CD1c-positive myeloid dendritic cell (primary cell): Measurements from ENCODE around the gene CRACR2A.

ENCODE experiments used
- DNase-seq: peaks from one replicate; pipeline ENCODE4 v3.0.0-alpha.2; 2016; ENCODE audit errors: extremely low spot score

CRACR2A gene, protein sequence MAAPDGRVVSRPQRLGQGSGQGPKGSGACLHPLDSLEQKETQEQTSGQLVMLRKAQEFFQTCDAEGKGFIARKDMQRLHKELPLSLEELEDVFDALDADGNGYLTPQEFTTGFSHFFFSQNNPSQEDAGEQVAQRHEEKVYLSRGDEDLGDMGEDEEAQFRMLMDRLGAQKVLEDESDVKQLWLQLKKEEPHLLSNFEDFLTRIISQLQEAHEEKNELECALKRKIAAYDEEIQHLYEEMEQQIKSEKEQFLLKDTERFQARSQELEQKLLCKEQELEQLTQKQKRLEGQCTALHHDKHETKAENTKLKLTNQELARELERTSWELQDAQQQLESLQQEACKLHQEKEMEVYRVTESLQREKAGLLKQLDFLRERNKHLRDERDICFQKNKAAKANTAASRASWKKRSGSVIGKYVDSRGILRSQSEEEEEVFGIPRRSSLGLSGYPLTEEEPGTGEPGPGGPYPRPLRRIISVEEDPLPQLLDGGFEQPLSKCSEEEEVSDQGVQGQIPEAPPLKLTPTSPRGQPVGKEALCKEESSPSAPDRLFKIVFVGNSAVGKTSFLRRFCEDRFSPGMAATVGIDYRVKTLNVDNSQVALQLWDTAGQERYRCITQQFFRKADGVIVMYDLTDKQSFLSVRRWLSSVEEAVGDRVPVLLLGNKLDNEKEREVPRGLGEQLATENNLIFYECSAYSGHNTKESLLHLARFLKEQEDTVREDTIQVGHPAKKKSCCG

DNA sequence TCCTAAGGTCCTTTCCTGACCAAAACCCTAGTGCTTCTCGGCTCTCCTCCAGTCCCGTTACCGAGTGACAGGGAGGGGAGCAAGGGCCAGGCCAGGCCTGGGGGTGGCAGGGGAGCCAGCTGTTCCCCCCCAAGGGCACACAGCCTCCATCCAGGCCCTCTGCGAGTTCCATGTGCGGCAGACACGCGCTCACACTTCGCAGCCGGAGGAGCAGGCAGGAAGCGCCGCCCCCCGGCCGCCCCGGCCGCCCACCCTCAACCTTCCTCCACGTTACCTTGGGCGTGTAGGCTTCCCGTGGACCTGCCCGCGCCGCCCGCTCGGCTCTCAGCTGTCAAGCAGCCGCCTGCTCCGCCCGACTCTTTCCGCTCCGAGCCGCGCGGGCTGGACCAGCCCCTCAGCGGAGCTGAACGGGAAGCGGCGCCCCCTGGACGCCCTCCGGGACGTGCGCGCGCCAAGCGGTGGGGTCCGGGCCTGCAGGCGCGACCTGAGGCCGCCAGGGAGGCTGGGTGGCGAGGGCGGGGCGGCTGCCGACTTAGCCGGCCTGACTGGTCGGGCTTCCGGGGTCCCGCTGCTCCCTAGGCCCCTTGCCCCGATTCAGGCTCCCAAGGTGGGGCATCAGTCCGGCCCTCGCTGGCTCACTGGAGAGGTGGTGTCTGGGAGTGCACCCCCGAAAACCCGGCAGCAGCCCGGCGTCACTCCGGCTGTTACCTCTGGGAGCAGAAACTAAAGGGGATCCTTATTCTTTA lies at the start of gene CRACR2A:
Gene CRACR2A (minus strand): TSS at position 369 of the 746 bp plus-strand sequence. CDS start 56,110 bp downstream, outside the sequence.
- DNase-seq, result peak; percentile 81

DNA sequence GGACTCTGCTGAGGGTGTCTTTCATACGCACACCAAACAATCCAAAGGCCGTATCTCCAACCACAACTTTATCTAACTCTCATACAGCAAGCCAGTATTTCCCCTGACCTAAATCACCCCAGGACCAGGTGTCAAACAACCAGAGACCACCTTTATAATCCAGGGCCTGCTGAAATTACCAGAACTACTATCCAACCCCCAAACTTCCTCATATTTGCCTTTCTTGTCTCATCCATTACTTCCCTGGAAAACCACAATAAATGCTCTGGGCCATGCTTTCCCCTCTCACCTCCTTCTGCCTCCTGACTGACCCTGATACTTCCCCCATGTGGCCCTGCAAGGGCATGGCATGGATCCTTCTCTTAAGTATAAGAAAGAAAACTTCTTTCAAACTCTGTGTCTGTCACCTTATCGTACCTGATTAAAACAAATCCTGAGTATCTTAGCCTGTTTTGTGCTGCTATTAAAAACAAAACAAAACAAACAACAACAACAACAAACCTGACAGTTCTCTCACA lies 44.7 kb upstream of the CRACR2A start:
- DNase-seq, result peak; percentile 13

DNA sequence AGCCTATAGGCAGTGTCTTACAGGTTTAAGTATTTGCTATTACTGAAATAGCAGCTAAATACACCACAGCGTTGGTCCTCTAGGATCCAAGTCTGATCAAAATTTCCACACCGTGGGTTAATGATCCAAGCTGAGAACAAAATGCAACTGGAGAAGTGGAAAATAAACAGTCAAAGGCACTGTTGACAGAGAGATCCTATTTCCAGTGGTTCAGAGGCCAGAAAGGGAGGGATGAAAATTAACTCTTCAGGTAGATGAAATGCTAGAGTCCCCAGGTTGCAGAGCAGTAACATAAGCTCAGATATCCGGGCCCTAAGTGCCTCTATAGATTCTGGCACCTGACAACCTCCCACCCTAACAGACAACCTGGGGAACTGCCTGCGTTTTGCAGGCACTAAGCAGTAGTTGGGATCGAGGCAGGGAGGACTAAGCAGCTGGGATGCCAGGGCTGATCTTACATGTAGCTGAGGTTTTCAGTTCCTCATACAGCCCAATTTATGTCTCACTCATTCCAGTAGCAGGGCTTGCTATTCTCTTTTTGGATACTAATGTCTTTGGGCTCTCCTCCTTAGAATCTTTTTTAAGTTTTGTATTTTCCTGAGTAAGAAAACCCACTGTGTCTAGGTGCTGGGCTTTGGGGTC lies 42.7 kb upstream of the CRACR2A start:
- DNase-seq, result no peak

DNA sequence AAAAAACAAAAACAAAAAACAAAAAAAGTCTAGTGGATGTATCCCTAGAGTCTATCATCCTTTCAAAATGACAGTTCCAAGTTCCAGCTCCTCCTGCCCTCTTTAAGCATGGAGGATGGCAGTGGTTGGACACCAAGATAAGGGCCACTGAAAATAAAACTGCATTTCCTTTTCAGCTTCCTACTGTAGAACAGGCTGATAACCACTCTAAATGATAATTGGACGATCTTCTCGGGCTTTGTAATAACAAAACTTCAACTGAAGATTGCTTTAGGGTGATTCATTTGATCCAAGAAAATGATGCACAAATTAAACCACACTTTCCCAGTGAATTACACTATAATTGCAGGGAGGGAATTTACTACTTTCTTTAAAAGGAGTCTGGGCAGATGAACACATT lies 42.2 kb upstream of the CRACR2A start:
- no peak for DNase-seq

DNA sequence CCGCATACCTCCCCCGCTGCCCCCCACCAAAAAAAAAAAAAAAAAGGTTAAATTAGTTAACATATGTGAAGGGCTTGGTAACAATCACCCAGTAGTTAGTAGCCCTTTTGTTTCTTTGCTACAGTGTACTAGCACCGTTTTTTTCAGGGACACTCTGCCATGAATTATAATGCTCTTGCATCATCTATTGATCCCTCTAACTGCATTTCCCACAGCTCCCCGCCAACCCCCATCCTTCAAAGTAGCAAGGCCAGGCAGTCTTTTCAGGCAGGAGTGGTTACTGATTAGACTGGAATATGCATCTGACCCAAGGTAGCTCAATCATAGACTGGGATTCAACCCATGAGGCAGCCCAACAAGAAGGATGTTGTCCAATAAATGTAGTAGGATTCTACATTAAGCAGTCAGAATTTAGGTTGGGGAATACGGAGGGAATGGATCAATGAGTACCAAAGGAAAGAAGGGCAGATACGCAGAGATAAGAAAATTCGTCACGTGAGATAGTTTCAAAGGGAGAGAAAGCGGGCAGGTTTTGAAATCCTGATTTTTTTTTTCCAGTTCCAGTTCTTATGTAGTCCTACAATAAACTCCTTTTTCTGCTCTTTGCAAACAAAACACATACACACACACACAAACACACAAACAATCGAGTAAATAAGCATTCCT lies 39.8 kb upstream of the CRACR2A start:
- no peak for DNase-seq

DNA sequence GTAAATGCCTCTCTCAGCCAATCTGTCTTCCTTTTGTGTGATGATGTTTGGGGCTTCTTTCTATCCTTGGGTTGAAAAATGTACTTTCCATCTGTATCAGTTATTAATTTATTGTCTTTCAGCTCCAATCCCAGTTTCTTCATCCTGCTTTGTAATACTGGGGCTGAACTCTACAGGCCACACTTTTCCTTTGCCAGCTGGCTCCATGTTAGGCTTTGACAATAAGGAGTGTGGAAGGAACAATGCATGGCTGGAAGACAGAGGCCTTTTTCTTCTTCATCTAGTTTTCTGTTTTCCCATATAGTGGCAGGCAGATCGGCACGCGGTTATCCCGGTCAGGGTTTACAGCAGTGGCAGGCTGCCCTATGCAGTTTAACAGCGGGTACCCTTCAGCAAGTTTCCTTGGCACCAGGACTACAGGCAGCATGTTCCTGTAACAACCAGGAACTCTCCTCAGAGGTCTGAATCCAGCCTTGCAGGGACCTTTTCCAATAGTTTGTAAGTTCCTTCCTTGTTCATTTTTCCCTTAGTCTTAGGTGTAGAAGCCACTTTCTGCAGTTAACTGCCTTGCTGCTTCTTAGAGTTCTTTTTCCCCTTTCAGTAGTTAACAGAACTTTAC lies 38.5 kb upstream of the CRACR2A start:
- no peak for DNase-seq

DNA sequence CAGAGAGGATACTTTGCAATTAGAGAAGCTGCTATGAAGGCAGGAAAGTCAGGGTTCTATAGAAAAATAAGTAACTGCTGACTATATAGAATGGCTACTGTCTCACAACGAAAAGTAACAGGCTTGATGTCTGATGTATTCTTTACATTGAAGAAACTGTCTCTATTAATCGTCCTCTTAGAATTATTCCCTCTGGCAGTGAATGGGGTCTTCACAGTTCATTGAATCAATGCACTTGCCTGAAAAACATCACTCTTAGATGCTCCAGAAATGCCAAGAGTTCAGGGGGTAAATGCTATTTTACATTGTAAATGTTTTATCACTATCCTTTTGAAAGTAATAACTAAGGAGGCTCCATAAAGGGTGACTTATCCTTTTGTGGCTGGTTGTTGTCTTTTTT lies 37.7 kb upstream of the CRACR2A start:
- DNase-seq, result no peak

DNA sequence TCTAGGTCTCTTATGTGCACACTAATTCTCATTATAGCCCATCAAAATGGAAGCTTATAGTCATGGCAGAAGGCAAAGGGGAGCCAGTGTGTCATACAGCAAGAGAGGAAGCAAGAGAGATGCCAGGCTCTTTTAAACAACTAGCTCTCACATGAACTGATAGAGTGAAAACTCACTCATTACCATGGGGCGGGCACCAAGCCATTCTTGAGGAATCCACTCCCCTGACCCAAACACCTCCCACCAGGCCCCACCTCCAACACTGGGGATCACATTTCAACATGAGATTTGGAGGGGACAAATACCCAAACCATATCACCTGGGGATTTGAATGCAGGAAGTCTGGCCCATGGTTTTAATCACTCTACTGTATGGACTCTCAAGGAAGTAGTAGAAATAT lies 36.9 kb upstream of the CRACR2A start:
- DNase-seq, result no peak

DNA sequence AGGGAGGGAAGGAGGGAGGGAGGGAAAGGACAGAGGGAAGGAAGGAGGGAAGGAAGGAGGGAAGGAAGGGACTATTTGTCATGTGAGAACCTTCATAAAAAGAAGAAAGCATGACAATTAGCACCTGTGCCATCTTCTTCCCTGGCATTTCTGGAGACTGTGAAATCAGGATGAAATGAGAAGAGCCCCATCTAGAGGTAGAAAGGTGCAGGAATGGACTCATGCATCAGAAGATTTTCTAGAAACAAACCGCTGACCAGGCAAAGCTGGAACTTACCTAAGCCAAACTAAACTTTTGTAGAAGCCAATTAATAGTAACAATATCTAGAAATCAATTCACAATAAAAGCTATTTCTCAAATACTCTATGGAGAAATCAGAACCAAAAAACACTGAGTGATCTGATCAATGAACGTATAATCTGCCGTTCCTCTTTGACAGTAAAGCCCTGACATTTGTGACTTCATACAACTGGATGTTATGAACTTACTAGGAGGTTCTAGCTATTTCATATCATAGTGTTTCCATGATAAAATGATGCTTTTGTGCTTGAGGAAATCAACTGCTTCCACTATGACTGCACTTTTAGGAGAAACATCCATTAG lies 24.4 kb upstream of the CRACR2A start:
- DNase-seq, result peak; percentile 61

DNA sequence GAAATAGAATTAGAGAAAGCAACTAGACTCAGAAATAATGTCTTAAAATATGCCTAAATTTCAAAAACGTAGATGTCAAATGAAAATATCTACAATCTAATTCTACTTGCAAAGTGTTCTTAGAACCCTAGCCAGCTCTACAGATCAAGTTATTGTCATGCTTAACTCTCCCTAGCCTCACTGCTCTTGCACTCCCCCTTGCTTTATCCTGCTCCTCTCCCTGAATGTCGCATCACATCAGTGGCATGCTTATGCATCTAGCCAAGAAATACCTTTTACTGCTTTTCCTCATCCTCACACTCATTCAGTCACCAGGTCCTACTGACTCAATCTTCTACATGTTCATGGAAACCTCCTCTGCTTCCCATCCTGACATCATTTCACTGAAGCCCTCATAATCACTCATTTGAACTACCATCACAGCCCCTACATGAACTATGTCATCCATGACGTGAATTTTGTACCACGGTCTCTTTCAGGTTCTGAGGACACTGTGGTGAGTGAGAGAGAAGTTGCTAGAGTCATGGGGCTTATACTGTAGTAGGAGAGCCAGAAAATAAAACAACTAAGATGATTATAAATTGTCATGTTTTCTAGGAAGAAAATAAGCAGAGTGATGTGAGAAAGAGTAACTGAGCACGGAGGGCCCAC lies 22.6 kb upstream of the CRACR2A start:
- DNase-seq, result no peak

DNA sequence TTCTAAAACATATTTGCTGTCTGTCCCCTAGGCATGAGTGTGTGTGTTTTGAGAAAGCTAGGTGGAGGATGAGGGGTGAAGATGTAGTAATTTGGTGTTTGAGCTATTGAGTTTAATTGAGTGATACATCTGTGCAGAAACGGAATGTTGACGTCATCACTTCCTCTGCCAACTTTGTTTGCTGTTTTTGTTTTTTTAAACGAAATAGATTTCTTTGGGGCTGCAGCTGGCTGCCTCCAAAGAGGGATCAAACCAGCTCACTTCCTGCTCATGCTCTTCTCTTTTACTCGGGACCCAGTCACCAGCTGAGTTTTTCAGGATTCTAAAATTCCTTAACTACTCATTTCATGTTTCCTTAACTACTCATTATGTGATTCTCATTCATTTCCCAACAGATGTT lies 19.5 kb upstream of the CRACR2A start:
- no peak for DNase-seq

DNA sequence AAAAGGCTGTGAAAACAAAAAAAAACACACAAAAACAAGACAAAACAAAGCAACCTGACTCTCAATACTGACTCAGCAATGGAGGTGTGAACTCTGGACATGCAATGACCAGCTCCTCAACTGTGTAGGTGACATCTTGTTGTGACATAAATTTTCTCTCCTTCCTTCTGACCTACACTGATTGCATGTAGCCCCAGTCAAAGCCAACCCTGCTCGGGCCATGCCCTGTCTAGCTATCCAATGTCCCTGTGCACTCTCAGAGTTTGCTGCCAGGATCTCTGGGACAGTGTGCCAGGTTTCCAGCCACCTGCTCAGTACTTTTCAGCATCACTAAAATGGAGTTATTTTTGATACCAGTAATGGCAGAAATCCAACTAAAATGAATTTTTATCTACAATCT lies 18.9 kb upstream of the CRACR2A start:
- DNase-seq, result no peak

DNA sequence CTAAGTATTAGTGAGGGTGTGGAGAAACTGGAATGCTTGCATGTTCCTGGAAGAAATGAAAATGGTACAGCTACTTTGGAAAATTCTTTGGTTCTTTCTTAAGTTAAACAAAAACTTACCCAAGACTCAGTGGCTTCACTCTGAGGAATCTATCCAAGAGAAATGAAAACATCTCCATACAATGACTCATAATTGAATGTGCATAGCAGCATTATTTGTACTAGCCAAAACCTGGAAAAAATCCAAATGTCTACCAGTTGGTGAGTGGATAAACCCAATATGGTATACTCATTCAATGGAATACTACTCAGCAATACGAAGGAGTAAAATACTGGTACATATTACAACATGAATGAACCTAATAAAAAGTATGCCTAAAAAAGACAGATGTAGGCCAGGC lies 18.0 kb upstream of the CRACR2A start:
- DNase-seq, result no peak

DNA sequence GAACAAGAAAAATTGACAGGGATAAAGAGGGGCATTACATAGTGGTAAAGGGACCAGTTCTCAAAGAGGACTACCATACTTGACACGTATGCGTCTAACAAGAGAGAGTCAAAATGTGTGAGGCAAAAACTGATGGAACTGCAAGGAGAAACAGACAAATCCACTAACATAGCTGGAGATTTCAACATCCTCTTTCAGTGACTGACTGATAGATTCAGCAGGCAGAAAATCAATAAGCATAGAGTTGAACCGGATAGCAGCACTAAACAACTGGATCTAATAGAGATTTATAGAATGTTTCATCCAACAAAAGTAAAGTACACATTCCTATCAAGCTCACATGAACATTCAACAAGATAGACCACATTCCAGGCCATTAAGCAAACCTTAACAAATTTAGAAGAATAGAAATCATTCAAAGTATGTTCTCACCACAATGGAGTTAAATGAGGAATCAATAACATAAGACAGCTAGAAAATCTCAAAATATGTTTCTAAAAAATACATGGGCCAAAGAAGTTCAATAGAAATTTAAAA lies 16.1 kb upstream of the CRACR2A start:
- no peak for DNase-seq

DNA sequence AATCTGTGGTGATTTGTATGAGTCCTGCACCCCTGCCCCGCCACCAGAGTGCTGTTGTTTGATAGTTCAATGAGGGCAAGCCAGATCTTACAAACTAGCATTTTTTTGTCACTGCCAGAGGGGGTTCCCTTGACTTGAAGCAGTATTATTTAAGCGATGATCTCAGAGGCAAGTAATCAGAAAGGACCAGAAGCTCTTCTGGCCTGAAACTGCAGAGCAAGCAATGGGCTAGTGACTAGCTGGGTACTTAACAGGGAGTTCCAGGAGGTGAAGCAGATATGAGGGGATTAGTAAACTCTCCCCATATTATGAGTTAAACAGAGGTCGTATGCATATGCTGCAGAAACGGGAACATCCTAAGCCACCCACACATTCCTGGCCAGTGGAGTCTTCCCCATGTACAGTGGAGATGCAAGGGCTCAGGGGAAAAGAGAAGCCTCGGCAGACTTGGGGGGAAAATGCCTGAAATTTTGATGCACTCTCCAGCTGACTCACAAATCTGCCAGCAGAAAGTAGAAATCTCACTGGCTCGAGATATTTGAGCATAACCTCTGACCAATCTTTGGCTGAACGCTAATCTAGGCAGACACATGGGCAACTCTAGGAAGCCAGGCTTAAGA lies 8.3 kb upstream of the CRACR2A start:
- DNase-seq, result peak; percentile 60

DNA sequence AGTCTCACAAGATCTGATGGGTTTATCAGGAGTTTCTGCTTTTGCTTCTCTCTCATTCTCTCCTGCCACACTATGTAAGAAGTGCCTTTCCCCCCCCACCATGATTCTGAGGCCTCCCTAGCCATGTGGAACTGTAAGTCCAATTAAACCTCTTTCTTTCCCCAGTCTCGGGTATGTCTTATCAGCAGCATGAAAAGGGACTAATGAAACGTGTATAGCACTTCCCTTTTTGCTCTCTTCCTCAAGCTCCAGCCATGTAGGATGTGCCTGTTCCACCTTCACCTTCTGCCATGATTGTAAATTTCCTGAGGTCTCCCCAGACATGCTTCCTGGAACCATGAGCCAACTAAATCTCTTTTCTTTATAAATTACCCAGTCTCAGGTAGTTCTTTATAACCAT lies 7.0 kb upstream of the CRACR2A start:
- no peak for DNase-seq

DNA sequence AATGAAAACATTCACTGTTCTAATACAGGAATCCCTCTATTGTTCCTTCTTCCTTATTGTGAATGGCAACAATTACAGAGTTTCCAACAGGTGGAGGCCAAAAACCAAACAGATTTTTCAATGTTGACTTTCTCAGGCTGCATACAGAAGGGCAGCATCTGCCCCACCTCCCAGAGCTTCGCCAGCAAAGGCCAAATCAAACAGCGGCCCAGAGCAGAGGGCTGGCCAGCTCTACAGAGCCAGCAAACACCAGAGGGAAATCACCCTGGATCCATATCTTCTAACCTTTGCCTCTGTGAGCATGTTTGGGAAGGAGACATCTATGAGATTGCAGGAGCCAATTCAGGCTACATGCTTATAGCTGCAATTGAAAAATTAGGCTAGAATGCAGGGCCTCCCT lies 4.4 kb upstream of the CRACR2A start:
- DNase-seq, result no peak

DNA sequence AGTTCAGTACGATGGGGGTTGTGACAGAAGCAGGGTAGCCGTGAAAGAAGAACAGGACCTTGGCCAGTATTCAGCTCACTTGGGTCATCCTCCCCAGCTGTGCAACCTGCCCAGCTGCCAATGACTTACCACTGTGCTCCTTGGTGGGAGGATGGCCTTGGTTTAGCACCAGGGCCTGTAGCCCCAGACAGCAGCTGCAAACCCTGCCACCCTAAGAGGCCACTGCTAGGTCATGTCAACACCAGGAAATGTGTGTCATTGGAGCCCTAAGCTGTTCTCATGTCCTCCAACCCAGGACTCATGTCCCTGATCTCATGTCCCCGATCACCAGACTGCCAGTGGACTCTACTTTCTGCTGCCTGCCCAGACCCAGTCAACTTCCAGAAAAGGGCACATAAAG lies 3.0 kb upstream of the CRACR2A start:
- no peak for DNase-seq
